ENCODE results near the gene SLC25A21.

- TF ChIP-seq POLR2AphosphoS5 (IDR thresholded peaks at IDR 0.05; ENCODE audit: low read depth, low read length) (no peak), SIN3A (IDR thresholded peaks at IDR 0.05; ENCODE audit: borderline replicate concordance, insufficient read depth, low read length) (no peak), REST (IDR thresholded peaks at IDR 0.05; ENCODE audit: insufficient read depth in 1 of 2, low read depth in 2 of 2, low read length in 2 of 2) (no peak), FOXP2 (optimal IDR thresholded peaks at IDR 0.05; ENCODE audit: borderline replicate concordance, extremely low read depth, extremely low read length, insufficient read depth) (no peak), TAF1 (IDR thresholded peaks at IDR 0.05; ENCODE audit: borderline replicate concordance, insufficient read depth, low read length) (no peak)
Measured at GRCh38 chr14:36941783-36942521, 230.5 kb downstream of the SLC25A21 start.
